ENCODE data around the gene DTNBP1.

DTNBP1 gene, protein sequence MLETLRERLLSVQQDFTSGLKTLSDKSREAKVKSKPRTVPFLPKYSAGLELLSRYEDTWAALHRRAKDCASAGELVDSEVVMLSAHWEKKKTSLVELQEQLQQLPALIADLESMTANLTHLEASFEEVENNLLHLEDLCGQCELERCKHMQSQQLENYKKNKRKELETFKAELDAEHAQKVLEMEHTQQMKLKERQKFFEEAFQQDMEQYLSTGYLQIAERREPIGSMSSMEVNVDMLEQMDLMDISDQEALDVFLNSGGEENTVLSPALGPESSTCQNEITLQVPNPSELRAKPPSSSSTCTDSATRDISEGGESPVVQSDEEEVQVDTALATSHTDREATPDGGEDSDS

GRCh38 chr6:15662326-15663129 is at the start of gene DTNBP1:
TSS of gene DTNBP1 (minus strand) at chr6:15663028. CDS start at chr6:15662869, 159 bp downstream.
- TF ChIP-seq, protein P1, sequence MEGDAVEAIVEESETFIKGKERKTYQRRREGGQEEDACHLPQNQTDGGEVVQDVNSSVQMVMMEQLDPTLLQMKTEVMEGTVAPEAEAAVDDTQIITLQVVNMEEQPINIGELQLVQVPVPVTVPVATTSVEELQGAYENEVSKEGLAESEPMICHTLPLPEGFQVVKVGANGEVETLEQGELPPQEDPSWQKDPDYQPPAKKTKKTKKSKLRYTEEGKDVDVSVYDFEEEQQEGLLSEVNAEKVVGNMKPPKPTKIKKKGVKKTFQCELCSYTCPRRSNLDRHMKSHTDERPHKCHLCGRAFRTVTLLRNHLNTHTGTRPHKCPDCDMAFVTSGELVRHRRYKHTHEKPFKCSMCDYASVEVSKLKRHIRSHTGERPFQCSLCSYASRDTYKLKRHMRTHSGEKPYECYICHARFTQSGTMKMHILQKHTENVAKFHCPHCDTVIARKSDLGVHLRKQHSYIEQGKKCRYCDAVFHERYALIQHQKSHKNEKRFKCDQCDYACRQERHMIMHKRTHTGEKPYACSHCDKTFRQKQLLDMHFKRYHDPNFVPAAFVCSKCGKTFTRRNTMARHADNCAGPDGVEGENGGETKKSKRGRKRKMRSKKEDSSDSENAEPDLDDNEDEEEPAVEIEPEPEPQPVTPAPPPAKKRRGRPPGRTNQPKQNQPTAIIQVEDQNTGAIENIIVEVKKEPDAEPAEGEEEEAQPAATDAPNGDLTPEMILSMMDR (conservative IDR thresholded peaks at IDR 0.05) = no peak
- H3K27ac ChIP-seq = peak within 1 kb of the TSS; percentile 55

DNA sequence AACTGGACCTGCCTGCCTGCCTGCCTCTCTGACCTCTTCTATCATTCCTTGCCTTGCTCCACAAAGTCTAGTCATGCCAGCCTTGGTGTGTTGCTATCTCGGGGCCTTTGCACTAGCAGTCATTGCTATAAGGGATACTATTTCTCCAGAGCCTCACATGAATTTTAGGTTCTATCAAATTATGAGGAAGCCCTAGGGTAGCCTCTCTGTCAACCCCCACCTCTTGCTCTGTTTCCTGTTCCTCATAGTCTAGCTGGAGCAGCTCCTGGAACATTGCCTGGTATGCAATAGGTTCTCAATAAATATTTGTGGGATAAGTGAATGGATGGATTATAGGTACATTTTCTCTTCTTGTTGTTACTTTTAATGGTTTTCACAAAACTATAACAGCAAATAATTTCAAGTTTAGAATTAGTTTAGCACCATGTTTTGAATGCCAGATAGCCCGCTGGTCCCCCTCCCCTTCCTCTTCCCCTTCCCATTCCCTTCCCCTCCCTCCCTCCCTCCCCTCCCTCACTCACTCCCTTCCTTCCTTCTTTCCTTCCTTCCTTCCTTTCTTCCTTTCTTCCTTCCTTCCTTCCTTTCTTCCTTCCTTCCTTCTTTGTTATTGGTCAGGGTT is 46.9 kb upstream of the DTNBP1 start:
- TF ChIP-seq, protein P1 (conservative IDR thresholded peaks at IDR 0.05) = no peak
- H3K27ac ChIP-seq = no peak overlapping the region

GRCh38 chr6:15708231-15708630 is 45.4 kb upstream of the DTNBP1 start:
- TF ChIP-seq, protein P1 (conservative IDR thresholded peaks at IDR 0.05) = no peak
- no peak overlapping the region for H3K27ac ChIP-seq

DNA sequence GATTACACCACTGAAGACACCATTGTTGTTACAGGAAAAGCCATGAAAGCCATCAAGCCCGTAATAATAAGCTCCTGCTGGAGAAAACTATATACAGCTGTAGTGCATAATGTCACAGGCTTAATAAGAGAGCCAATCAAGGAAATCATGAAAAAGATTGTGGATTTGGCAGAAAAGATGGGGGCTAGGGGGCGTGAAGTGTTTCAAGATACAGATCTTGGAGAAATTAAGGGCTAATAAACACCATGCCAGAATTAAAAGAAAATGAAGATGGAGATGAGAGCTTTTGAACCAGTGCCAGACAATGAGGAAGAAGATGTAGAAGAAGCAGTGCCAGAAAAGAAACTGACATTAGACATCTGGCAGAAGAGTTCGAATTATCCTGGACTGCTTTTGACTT is 43.2 kb upstream of the DTNBP1 start:
- TF ChIP-seq, protein P1 (conservative IDR thresholded peaks at IDR 0.05) = no peak
- no peak overlapping the region for H3K27ac ChIP-seq

- TF ChIP-seq, protein P1 (conservative IDR thresholded peaks at IDR 0.05) = no peak
- no peak overlapping the region for H3K27ac ChIP-seq
These were observed 35.6 kb upstream of the DTNBP1 start for GRCh38 chr6:15698471-15698870.

- H3K27ac ChIP-seq = no peak overlapping the region
- TF ChIP-seq, protein P1 (conservative IDR thresholded peaks at IDR 0.05) = no peak
These were observed 35.1 kb upstream of the DTNBP1 start for GRCh38 chr6:15697895-15698294.

DNA sequence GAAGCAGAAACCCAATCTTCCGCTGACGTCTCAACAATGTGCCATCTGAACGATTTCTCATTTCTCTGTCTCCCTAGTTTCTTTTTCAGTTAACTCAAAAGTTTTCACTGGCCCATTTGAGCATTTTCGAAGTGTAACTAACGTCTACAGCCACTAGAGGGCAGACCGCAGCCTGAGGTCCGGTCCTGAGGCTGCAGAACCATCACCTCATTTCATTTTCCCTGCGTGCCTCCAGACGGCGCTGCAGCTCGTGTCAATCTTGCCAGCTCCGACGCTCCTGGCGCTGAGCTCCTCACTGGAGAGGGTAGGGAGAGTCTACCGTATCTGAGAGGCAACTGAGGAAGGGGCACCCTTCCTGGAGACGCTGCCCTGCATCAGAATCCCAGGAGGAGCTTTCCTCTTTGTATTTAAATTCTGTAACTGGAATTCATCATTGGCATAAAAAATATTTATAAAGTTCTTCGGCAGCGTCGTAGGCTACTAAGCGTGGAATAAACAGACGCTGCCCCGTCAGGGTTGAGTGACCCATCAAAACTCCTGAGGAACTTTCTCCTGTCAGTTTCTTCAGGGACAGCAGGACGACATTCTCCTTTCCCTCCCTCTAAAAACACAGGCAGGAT is 28.5 kb upstream of the DTNBP1 start:
- peak overlapping the region; percentile 53 for H3K27ac ChIP-seq
- TF ChIP-seq, protein P1 (conservative IDR thresholded peaks at IDR 0.05) = peak; percentile 83
